NCI-H146 (cell line): ENCODE data around the gene DNMT3B.

Experiments used
- DNase-seq: peaks from one replicate; lab custom pipeline; 2025; lab: John Stamatoyannopoulos, UW

Gene DNMT3B

GRCh38 chr20:32823737-32824588 lies 61.8 kb downstream of the DNMT3B start:
- no peak for DNase-seq

- DNase-seq = no peak
Measured at GRCh38 chr20:32828029-32828680, 66.0 kb downstream of the DNMT3B start.

GRCh38 chr20:32829311-32830005 lies 67.3 kb downstream of the DNMT3B start:
- DNase-seq = no peak

GRCh38 chr20:32830437-32830836 lies 68.3 kb downstream of the DNMT3B start:
- DNase-seq = no peak

- no peak for DNase-seq
Measured at GRCh38 chr20:32831982-32832381, 69.8 kb downstream of the DNMT3B start.

GRCh38 chr20:32832664-32833063 lies 70.5 kb downstream of the DNMT3B start:
- DNase-seq = no peak

GRCh38 chr20:32834972-32835371 lies 72.8 kb downstream of the DNMT3B start:
- DNase-seq = no peak

GRCh38 chr20:32837157-32837556 lies 75.0 kb downstream of the DNMT3B start:
- no peak for DNase-seq

- DNase-seq = no peak
Measured at GRCh38 chr20:32839227-32839981, 77.2 kb downstream of the DNMT3B start.

GRCh38 chr20:32839982-32840285 lies 77.7 kb downstream of the DNMT3B start:
- no peak for DNase-seq

GRCh38 chr20:32841174-32841573 lies 79.0 kb downstream of the DNMT3B start:
- no peak for DNase-seq

GRCh38 chr20:32841632-32842031 lies 79.4 kb downstream of the DNMT3B start:
- DNase-seq = no peak

- no peak for DNase-seq
Measured at GRCh38 chr20:32842688-32843524, 80.7 kb downstream of the DNMT3B start.

- DNase-seq = no peak
Measured at GRCh38 chr20:32845786-32846185, 83.6 kb downstream of the DNMT3B start.

- no peak for DNase-seq
Measured at GRCh38 chr20:32846852-32847251, 84.7 kb downstream of the DNMT3B start.

- DNase-seq = no peak
Measured at GRCh38 chr20:32847964-32848363, 85.8 kb downstream of the DNMT3B start.

GRCh38 chr20:32848846-32849245 lies 86.7 kb downstream of the DNMT3B start:
- no peak for DNase-seq

GRCh38 chr20:32849577-32849976 lies 87.4 kb downstream of the DNMT3B start:
- DNase-seq = no peak

- no peak for DNase-seq
Measured at GRCh38 chr20:32855387-32855786, 93.2 kb downstream of the DNMT3B start.

- DNase-seq = no peak
Measured at GRCh38 chr20:32858189-32858588, 96.0 kb downstream of the DNMT3B start.
